RCC 7860 (cell line): Measurements from ENCODE around the gene PWP2.
"Not testable (repeated sequence)": the region's sequence is repeated elsewhere in the genome, so short reads cannot be mapped to it uniquely, and the experiment has no call there.

Experiments used
- DNase-seq: peaks from one replicate; pipeline ENCODE4 v3.0.0-alpha.2; 2015; ENCODE audit warnings: low spot score
- FAIRE-seq: peaks from 2 replicates; lab custom pipeline; 2012; peaks lifted over from hg19 to GRCh38; lab: Jason Lieb, UNC

The PWP2 gene

GRCh38 chr21:44082648-44083440 is 24.4 kb upstream of the PWP2 start:
- DNase-seq: no peak
- FAIRE-seq: no peak

DNA sequence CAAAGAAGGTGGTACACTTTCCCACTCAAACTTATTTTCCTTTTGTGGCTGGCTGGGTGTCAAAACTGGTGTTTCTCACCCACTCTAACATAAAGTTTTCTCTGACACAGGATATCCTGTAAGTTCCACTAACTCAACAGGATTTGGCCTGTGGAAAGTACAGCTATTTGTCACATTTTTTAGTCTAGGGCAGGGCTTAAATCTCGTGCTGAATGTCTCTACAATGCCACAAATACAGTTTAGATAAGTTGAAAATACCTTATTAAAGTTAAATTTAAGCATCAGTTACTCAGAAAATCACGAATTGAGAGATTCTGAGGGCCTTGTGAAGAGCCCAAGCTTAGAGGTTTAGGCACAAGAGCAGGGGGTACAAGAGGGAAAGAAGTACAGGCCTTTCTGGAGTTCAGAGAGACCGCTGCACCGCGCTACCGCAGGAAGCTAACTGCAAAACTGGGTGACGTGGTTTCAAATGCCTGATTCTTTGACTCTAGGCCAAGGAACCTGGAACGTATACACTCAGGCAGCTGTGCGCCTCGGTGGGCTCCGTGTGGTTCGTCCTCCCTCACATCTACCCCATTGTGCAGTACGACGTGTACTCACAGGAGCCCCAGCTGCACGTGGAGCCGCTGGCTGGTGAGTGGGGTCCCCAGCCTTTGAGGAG is 23.4 kb upstream of the PWP2 start:
- no peak for DNase-seq
- FAIRE-seq: no peak

- FAIRE-seq (no peak), DNase-seq (no peak)
Observed at GRCh38 chr21:44084496-44085241, 22.5 kb upstream of the PWP2 start.

GRCh38 chr21:44085491-44086321 is 21.5 kb upstream of the PWP2 start:
- no peak for FAIRE-seq

GRCh38 chr21:44086636-44087425 is 20.4 kb upstream of the PWP2 start:
- DNase-seq (no peak), FAIRE-seq (no peak)

More at GRCh38 chr21:44085491-44086321, 21.5 kb upstream of the PWP2 start:
- no peak for DNase-seq

DNA sequence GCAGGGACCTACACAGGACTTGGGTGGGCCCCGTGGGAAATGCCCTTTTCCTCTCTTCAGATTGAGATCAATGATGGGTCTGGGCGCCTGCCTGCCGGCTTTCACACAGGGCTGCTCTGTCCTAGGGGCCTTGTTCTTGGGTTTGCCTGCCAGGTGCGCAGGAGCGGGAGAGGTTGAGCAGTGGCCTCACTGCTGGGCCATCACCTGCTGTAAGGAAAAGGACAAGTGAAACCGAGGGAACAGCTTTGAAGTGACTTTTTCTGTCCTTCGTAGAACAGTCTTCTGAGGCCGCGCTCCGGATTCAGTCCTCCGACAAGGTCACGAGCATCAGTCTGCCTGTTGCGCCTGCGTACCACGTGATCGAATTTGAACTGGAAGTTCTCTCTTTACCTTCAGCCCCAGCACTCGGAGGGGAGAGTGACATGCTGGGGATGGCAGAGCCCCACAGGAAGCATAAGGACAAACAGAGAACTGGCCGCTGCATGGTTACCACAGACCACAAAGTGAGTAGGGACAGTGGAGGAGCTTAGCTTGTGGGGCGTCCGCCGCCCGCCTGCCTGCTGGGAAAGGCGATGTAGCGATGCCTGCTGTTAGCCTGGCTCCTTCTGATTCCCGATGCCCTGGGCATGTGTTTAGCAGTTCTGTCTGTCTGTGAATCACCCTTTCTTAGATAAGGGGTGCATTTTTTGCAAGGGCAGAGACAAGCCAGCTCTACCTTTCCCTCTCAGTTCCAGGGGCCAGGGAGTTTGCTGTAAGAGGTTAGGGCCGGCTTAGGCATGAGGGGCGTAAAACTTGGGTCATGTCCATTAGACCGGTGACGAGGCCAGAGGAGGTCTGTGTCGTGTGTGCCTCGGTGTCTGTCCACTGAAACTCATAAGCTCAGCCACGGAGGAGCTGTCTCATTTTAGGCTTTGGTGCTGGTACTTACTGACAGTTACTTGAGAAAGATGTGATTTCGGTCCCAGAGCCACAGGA is 19.5 kb upstream of the PWP2 start:
- no peak for DNase-seq
- FAIRE-seq: no peak

- FAIRE-seq: no peak
- no peak for DNase-seq
Observed at GRCh38 chr21:44088401-44088780, 18.8 kb upstream of the PWP2 start.

GRCh38 chr21:44089001-44089911 is 17.9 kb upstream of the PWP2 start:
- DNase-seq: no peak
- FAIRE-seq: no peak

GRCh38 chr21:44090325-44090724 is 16.9 kb upstream of the PWP2 start:
- no peak for FAIRE-seq
- DNase-seq: no peak

- FAIRE-seq: no peak
- DNase-seq: no peak
Observed at GRCh38 chr21:44092211-44092610, 15.0 kb upstream of the PWP2 start.

GRCh38 chr21:44093761-44094160 is 13.4 kb upstream of the PWP2 start:
- DNase-seq (no peak), FAIRE-seq (no peak)

DNA sequence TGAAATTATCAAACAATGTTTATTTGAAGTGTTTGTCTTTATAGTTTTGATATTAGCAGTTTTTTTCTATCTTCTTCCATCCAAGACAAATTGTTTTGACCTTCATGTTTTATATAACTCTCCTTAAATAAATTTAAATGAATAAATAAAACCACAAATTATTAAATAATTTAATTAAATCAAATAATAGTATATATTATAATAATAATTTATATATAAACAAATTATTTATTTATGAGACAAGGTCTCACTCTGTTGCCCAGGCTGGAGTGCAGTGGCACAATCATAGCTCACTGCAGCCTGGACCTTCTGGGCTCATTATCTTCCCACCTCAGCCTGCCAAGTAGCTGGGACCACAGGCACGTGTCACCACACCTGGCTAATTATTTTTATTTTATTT is 12.4 kb upstream of the PWP2 start:
- FAIRE-seq (peak; percentile 26), DNase-seq (no peak)

- not testable (repeated sequence) for FAIRE-seq, DNase-seq
Observed at GRCh38 chr21:44098507-44098906, 8.7 kb upstream of the PWP2 start.

DNA sequence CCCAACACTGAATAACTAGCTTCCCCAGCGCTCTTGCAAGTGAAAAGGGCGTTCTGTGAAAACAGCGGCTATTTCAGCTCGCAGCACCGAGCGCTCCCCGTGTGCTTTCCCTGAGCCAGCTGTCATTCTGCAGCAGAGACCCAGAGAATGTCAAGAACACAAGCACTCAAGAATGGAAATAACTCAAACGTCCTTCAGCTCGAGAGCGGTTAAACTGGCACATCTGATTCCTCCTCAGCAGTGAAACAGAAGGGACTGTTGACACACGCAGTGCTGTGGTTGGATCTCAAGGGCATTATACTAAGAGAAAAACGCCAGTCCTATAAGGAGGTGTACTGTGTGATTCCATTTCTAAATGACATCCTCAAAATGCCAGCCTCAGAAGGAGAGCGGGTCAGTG is 8.2 kb upstream of the PWP2 start:
- not testable (repeated sequence) for FAIRE-seq, DNase-seq

DNA sequence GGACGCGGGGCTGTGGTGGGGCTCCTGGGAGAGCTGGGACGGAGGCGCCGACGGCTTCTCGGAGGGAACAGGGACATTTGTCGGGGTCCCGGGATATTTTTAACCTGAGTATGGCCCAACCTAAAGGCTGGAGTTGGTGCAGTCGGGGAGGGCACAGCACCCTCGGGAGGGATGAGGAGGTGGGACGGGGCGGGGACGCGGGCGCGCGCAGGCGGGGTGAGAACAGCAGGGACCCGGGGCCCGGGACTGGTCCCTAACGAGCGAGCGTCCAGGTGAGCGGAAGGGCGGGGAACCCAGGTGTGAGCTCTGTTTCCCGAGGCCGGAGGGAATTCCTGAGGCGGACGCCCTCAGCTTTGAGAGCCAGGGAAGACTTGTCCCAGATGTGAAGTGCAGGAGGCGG is 390 bp downstream of the PWP2 start:
- DNase-seq, FAIRE-seq: not testable (repeated sequence)

- not testable (repeated sequence) for DNase-seq, FAIRE-seq
Observed at GRCh38 chr21:44113702-44114371, 6.6 kb downstream of the PWP2 start.

DNA sequence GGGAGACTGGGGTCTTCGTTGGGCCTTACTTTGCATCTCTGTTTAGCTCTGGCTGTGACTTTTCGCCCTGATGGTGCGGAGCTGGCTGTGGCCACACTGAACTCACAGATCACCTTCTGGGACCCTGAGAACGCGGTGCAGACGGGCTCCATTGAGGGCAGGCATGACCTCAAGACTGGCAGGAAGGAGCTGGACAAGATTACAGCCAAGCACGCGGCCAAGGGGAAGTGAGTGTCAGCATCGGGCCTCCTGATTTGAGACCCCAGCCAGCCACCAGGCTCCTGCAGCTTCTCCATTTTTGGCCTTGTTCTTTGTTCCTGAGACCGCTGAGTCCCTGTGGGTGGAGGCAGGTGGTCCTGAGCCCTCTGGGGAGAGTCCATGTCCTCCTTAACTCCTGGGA is 14.9 kb downstream of the PWP2 start:
- not testable (repeated sequence) for FAIRE-seq, DNase-seq
